ENCODE results near the gene MAP1LC3B.

MAP1LC3B gene

GRCh38 chr16:87390641-87391323 is 1.4 kb upstream of the MAP1LC3B start:
- Histone ChIP-seq H3K9ac (ENCODE audit: low read length) (no peak overlapping the region), H2AFZ (ENCODE audit: low read length) (no peak overlapping the region), H3K4me3 (ENCODE audit: low read length) (peak overlapping the region; percentile 57; the same call in 1 of the 2 replicates), H3K36me3 (replicated peaks; ENCODE audit: insufficient read depth, low read length) (no peaks in the 10 kb centered on the region), H3K4me1 (ENCODE audit: low read length) (peaks cover 9% of the 10 kb centered on the region; the same call in 1 of the 2 replicates), H3K27ac (ENCODE audit: low read length) (no peak overlapping the region), H4K20me1 (ENCODE audit: insufficient read depth, low read length) (0 out of 2 replicates have a peak, but pooled peaks cover 3% of the 10 kb centered on the region), H3K9me2 (replicated peaks; ENCODE audit: insufficient read depth, low read length) (no peaks in the 10 kb centered on the region), H3K4me2 (ENCODE audit: low read depth, low read length) (peak overlapping the region; percentile 49; the same call in 1 of the 2 replicates), H3K79me2 (ENCODE audit: low read length) (peaks cover 31% of the 10 kb centered on the region), H3K9me3 (replicated peaks; ENCODE audit: insufficient read depth, low read length) (no peaks in the 10 kb centered on the region), H3K27me3 (replicated peaks; ENCODE audit: insufficient read depth, low read length) (no peaks in the 10 kb centered on the region), H3F3A (ENCODE audit: insufficient read depth, low read length) (peaks cover 10% of the 10 kb centered on the region)
- no peak for TF ChIP-seq EZH2phosphoT487 (IDR thresholded peaks at IDR 0.05; ENCODE audit: low read length)
- TF ChIP-seq CTCF (IDR thresholded peaks at IDR 0.05; ENCODE audit: low read length): no peak
- no peak for TF ChIP-seq EZH2 (optimal IDR thresholded peaks at IDR 0.05; ENCODE audit: low read depth, low read length)
- no peak for DNase-seq

- peak overlapping the region; percentile 49; the same call in 1 of the 2 replicates for H3K4me2 ChIP-seq (ENCODE audit: low read depth, low read length)
- no peaks in the 10 kb centered on the region for H3K9me2 ChIP-seq (replicated peaks; ENCODE audit: insufficient read depth, low read length)
- 0 out of 2 replicates have a peak, but pooled peaks cover 3% of the 10 kb centered on the region for H4K20me1 ChIP-seq (ENCODE audit: insufficient read depth, low read length)
- H3K4me3 ChIP-seq (ENCODE audit: low read length): peak overlapping the region; percentile 57
- H3K36me3 ChIP-seq (replicated peaks; ENCODE audit: insufficient read depth, low read length): no peaks in the 10 kb centered on the region
- H3K27me3 ChIP-seq (replicated peaks; ENCODE audit: insufficient read depth, low read length): no peaks in the 10 kb centered on the region
- H3K27ac ChIP-seq (ENCODE audit: low read length): no peak overlapping the region
- TF ChIP-seq CTCF (IDR thresholded peaks at IDR 0.05; ENCODE audit: low read length): no peak
- no peak for TF ChIP-seq EZH2 (optimal IDR thresholded peaks at IDR 0.05; ENCODE audit: low read depth, low read length)
- no peak for TF ChIP-seq EZH2phosphoT487 (IDR thresholded peaks at IDR 0.05; ENCODE audit: low read length)
- H3F3A ChIP-seq (ENCODE audit: insufficient read depth, low read length): peaks cover 10% of the 10 kb centered on the region
- H3K79me2 ChIP-seq (ENCODE audit: low read length): peaks cover 33% of the 10 kb centered on the region
- H3K4me1 ChIP-seq (ENCODE audit: low read length): peaks cover 9% of the 10 kb centered on the region; the same call in 1 of the 2 replicates
- peak overlapping the region; percentile 65; the same call in 1 of the 2 replicates for H3K9ac ChIP-seq (ENCODE audit: low read length)
- H3K9me3 ChIP-seq (replicated peaks; ENCODE audit: insufficient read depth, low read length): no peaks in the 10 kb centered on the region
- H2AFZ ChIP-seq (ENCODE audit: low read length): no peak overlapping the region
- no peak for DNase-seq
Observed at GRCh38 chr16:87391324-87391949, 699 bp upstream of the MAP1LC3B start.

DNA sequence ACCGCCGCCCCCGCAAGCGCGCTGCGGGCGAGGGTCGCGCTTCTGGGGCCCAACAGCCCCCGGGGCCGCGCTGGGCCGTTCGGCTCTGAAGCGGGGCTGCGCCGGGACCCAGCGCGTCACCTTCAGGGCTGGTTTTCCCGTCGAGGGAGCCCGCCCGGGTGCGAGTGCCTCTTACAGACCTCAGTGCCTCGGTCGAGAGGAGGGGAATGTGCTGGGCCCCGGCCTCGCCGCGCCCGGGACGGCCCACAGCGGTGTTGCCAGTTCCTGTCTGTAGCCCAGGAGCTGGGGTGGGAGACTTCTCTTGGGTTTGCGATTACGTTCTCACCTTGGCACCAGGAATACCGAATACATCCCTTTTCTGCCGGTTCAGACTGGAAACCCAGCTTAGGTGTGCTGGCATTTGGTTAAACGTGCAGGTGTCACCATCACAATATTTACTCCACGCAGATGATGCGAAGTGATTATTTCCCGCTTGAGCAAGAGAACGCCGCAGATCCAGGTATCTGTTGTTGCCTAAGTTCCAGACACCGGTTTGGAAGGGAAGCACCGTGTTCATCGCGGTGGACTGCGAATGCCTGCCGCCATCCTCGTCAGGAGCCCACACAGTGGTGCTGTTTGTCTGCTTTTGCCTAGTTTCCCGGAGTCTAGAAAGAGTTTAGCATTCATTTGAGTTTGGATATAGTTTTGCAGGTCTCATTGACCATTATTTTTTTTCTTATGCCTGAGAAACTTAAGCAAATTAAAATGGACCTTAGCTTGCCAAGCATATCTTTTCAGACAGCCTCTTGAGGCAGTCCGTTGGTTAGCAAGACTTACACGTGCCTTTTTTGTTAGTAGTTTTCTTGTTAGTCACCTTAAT is 914 bp downstream of the MAP1LC3B start:
- Histone ChIP-seq H2AFZ (ENCODE audit: low read length) (no peak overlapping the region), H4K20me1 (ENCODE audit: insufficient read depth, low read length) (0 out of 2 replicates have a peak, but pooled peaks cover 3% of the 10 kb centered on the region), H3K9ac (ENCODE audit: low read length) (peak overlapping the region; percentile 46; the same call in 1 of the 2 replicates), H3K79me2 (ENCODE audit: low read length) (peaks cover 49% of the 10 kb centered on the region), H3K27ac (ENCODE audit: low read length) (peak overlapping the region; percentile 10; the same call in 1 of the 2 replicates), H3K27me3 (replicated peaks; ENCODE audit: insufficient read depth, low read length) (no peaks in the 10 kb centered on the region), H3K4me2 (ENCODE audit: low read depth, low read length) (peak overlapping the region; percentile 73), H3K9me2 (replicated peaks; ENCODE audit: insufficient read depth, low read length) (no peaks in the 10 kb centered on the region), H3F3A (ENCODE audit: insufficient read depth, low read length) (peaks cover 10% of the 10 kb centered on the region), H3K4me3 (ENCODE audit: low read length) (peak overlapping the region; percentile 70), H3K9me3 (replicated peaks; ENCODE audit: insufficient read depth, low read length) (no peaks in the 10 kb centered on the region), H3K36me3 (replicated peaks; ENCODE audit: insufficient read depth, low read length) (no peaks in the 10 kb centered on the region), H3K4me1 (ENCODE audit: low read length) (peaks cover 4% of the 10 kb centered on the region; the same call in 1 of the 2 replicates)
- DNase-seq: peak; percentile 19
- TF ChIP-seq EZH2phosphoT487 (IDR thresholded peaks at IDR 0.05; ENCODE audit: low read length): no peak
- no peak for TF ChIP-seq EZH2 (optimal IDR thresholded peaks at IDR 0.05; ENCODE audit: low read depth, low read length)
- no peak for TF ChIP-seq CTCF (IDR thresholded peaks at IDR 0.05; ENCODE audit: low read length)

Data from MM.1S (cell line).